ENCODE measurements around the gene JCHAIN. TPM values are rescaled to one million over a fixed set of nuclear protein-coding genes. Genes with fewer than 3 reads are reported as not detected.

The JCHAIN gene
- total and polyA plus RNA-seq, 9 of the 15 experiments (the other 6 are each of a cell fraction or from before 2014, with no cell fraction given) = 0.04 to 0.68 (median 0.26) TPM; not detected in 5

GRCh38 chr4:70628444-70628843 lies 37.9 kb downstream of the JCHAIN start, which contains the start of gene ENAM:
ENAM (plus strand) TSS chr4:70628744; CDS start chr4:70629501, 757 bp downstream.
- Histone ChIP-seq H3K27me3 (ENCODE audit: control insufficient read depth in 2 of 2, insufficient read depth in 2 of 2, low read length in 2 of 2) (no peaks in the 10 kb centered on the region), H3K4me1 (replicated peaks in 1 of 2; ENCODE audit: control insufficient read depth in 2 of 2, insufficient read depth in 2 of 2, low read length in 2 of 2) (no peaks in the 10 kb centered on the region; a peak in 1 of 5 replicates), H2AFZ (ENCODE audit: low read depth, low read length) (peak within 1 kb of the TSS; percentile 45), H3K4me3 (no peak within 1 kb of the TSS), H3K36me3 (ENCODE audit: control insufficient read depth, insufficient read depth, low read length) (no peaks in the 10 kb centered on the region), H3K4me2 (ENCODE audit: insufficient read depth, low read length) (no peak within 1 kb of the TSS), H3K9me1 (ENCODE audit: control insufficient read depth, insufficient read depth, low read length) (no peaks in the 10 kb centered on the region), H3K79me2 (ENCODE audit: control insufficient read depth, insufficient read depth, low read length) (no peaks in the 10 kb centered on the region), H3K9me3 (replicated peaks; ENCODE audit: control insufficient read depth, insufficient read depth, low read depth, low read length) (no peaks in the 10 kb centered on the region), H4K20me1 (replicated peaks; ENCODE audit: control insufficient read depth, insufficient read depth, low read length) (no peaks in the 10 kb centered on the region), H3K27ac (ENCODE audit: extremely low read depth, low read depth, low read length) (no peak within 1 kb of the TSS), H3K9ac (ENCODE audit: insufficient read depth in 1 of 2, low read depth in 2 of 2, low read length in 2 of 2) (no peak within 1 kb of the TSS)
- FAIRE-seq (no peak), ATAC-seq (no peak), DNase-seq (ENCODE audit: extremely low read depth in 1 of 4, low spot score in 3 of 4) (no peak)
- no TSS peak for BruUV-seq (replicated peaks)
- ChIA-PET CTCF (ENCODE audit: low intra/inter-chr PET ratio) (no interaction called here), POLR2A (no interaction called here)
- in situ Hi-C loops (cut with MboI) = no loop called here
- WGBS (ENCODE audit: insufficient coverage, low coverage, missing lambda C conversion rate) = 18% methylated on average over 2 of the region's 2 CpGs
- intact Hi-C loops (cut with micrococcal nuclease) = no loop called here
- TF ChIP-seq E2F6 (IDR thresholded peaks at IDR 0.05; ENCODE audit: borderline replicate concordance in 1 of 2, extremely low read depth in 1 of 2, insufficient read depth in 1 of 2, insufficient read length in 1 of 2, low read depth in 1 of 2, low read length in 1 of 2, poor library complexity in 1 of 2, severe bottlenecking in 1 of 2) = no peak
- TF ChIP-seq NFYB (IDR thresholded peaks at IDR 0.05; ENCODE audit: extremely low read depth, insufficient read length) = no peak
- TF ChIP-seq RBBP5 (IDR thresholded peaks at IDR 0.05; ENCODE audit: borderline replicate concordance, insufficient read depth, low read length, poor library complexity, severe bottlenecking) = no peak

- intact Hi-C loops (cut with micrococcal nuclease) = no loop called here
- peak; percentile 44 for FAIRE-seq
- DNase-seq (ENCODE audit: extremely low read depth in 1 of 4, low spot score in 3 of 4) = peak in 1 of 4 experiments; percentile 25
- ChIA-PET CTCF (ENCODE audit: low intra/inter-chr PET ratio) (no interaction called here), POLR2A (interaction anchor here (0.5 kb wide), 1 partner anchor 1794 kb away, joined by 3 read pairs; no protein-coding TSS in a partner anchor)
- no peaks in the 10 kb centered on the region; a peak in 1 of 5 replicates for H3K4me1 ChIP-seq (replicated peaks in 1 of 2; ENCODE audit: control insufficient read depth in 2 of 2, insufficient read depth in 2 of 2, low read length in 2 of 2)
- H3K4me3 ChIP-seq = no peak overlapping the region
- no peaks in the 10 kb centered on the region for H3K9me3 ChIP-seq (replicated peaks; ENCODE audit: control insufficient read depth, insufficient read depth, low read depth, low read length)
- peak overlapping the region; percentile 45 for H2AFZ ChIP-seq (ENCODE audit: low read depth, low read length)
- H3K9ac ChIP-seq (ENCODE audit: insufficient read depth in 1 of 2, low read depth in 2 of 2, low read length in 2 of 2) = no peak overlapping the region
- 11% methylated on average over 1 of the region's 1 CpG for WGBS (ENCODE audit: insufficient coverage, low coverage, missing lambda C conversion rate)
- peak; percentile 68 for ATAC-seq
- H3K36me3 ChIP-seq (ENCODE audit: control insufficient read depth, insufficient read depth, low read length) = no peaks in the 10 kb centered on the region
- no TSS peak for BruUV-seq (replicated peaks)
- H3K27ac ChIP-seq (ENCODE audit: extremely low read depth, low read depth, low read length) = no peak overlapping the region
- in situ Hi-C loops (cut with MboI) = no loop called here
- no peaks in the 10 kb centered on the region for H3K27me3 ChIP-seq (ENCODE audit: control insufficient read depth in 2 of 2, insufficient read depth in 2 of 2, low read length in 2 of 2)
- no peaks in the 10 kb centered on the region for H3K79me2 ChIP-seq (ENCODE audit: control insufficient read depth, insufficient read depth, low read length)
- no peaks in the 10 kb centered on the region for H4K20me1 ChIP-seq (replicated peaks; ENCODE audit: control insufficient read depth, insufficient read depth, low read length)
- no peak overlapping the region for H3K4me2 ChIP-seq (ENCODE audit: insufficient read depth, low read length)
- no peaks in the 10 kb centered on the region for H3K9me1 ChIP-seq (ENCODE audit: control insufficient read depth, insufficient read depth, low read length)
- TF ChIP-seq RBBP5 (IDR thresholded peaks at IDR 0.05; ENCODE audit: borderline replicate concordance, insufficient read depth, low read length, poor library complexity, severe bottlenecking) = no peak
- TF ChIP-seq ZNF780A (CRISPR knock-in tag; IDR thresholded peaks at IDR 0.05) = no peak
- TF ChIP-seq ZNF398 (CRISPR knock-in tag; IDR thresholded peaks at IDR 0.05) = no peak
- TF ChIP-seq NFE2L1 (tag; IDR thresholded peaks at IDR 0.05; ENCODE audit: borderline replicate concordance, low read depth) = peak; percentile 82
- TF ChIP-seq SLC30A9 (CRISPR knock-in tag; IDR thresholded peaks at IDR 0.05) = no peak
- no peak for TF ChIP-seq PURB (CRISPR knock-in tag; IDR thresholded peaks at IDR 0.05; ENCODE audit: low read depth)
- TF ChIP-seq CHCHD3 (CRISPR knock-in tag; IDR thresholded peaks at IDR 0.05) = no peak
- TF ChIP-seq MYNN (IDR thresholded peaks at IDR 0.05) = no peak
- TF ChIP-seq MYNN (CRISPR knock-in tag; IDR thresholded peaks at IDR 0.05) = no peak
- no peak for TF ChIP-seq KDM2B (CRISPR knock-in tag; IDR thresholded peaks at IDR 0.05)
- no peak for TF ChIP-seq MCM7 (IDR thresholded peaks at IDR 0.05)
- no peak for TF ChIP-seq KLF1 (tag; IDR thresholded peaks at IDR 0.05)
Measured at GRCh38 chr4:70627620-70628019, 38.7 kb downstream of the JCHAIN start.
